HG03045 (cell line): ENCODE results near the gene METAP2.
"Not testable (repeated sequence)": the region's sequence is repeated elsewhere in the genome, so short reads cannot be mapped to it uniquely, and the experiment has no call there.

Experiments used
- ATAC-seq: cut with Tn5 transposase; IDR thresholded peaks from one replicate; pipeline ENCODE4 v1.9.1; 2021; ENCODE audit warnings: mild to moderate bottlenecking, moderate library complexity; ENCODE audit not compliant: unreplicated experiment

The METAP2 gene

GRCh38 chr12:95462081-95462480, 11.9 kb upstream of the METAP2 start:
- ATAC-seq: no peak

DNA sequence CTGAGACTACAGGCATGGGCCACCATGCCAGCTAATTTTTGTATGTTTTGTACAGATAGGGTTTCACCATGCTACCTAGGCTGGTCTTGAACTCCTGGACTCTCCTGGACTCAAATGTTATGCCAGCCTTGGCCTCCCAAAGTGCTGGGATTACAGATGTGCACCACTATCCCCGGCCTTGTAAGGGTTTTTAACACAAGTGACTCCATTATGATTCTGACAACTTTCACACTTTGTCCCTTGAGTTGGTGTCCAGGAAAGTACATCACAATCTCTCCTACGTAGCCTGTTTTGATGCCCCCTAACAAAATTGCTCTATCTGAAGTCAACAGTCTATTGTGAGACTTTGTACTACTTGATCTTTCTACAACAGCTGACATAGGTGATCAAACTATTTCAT, 11.4 kb upstream of the METAP2 start:
- ATAC-seq: no peak

GRCh38 chr12:95463050-95463449, 10.9 kb upstream of the METAP2 start:
- ATAC-seq: no peak

DNA sequence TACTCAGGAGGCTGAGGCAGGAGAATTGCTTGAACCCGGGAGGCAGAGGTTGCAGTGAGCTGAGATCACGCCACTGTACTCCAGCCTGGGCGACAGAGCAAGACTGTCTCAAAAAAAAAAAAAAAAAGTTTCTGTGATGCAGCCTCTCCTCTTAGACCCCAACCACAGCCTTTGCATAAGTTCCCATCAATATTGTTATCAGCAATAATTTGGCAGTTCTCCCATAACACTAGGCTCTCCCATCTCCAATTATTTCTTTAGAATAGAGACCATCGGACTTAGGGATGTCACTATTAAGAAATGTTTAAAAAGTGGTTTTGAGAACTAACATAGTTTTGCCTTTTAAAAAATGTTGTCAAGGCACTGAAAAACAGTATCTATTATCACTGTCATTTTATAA, 10.2 kb upstream of the METAP2 start:
- ATAC-seq: not testable (repeated sequence)

- ATAC-seq: no peak
Observed at GRCh38 chr12:95465275-95465674, 8.7 kb upstream of the METAP2 start.

- no peak for ATAC-seq
Observed at GRCh38 chr12:95470300-95470699, 3.7 kb upstream of the METAP2 start.

GRCh38 chr12:95473231-95473883, 595 bp upstream of the METAP2 start:
- peak; percentile 38 for ATAC-seq

DNA sequence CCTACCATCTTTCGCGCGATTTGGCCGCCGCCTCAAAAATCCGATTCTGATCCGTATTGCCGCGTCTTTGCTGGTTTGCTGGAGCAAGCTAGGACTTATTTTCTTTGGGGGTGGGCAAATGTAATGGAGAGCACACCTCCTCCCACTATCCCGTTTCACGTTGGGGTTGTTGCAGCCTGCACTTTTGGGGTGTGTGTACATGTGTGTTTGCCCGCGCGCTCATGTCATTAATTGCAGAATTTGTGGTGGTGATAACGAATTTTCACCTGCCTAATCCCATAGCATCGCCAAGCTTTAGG, 657 bp downstream of the METAP2 start:
- no peak for ATAC-seq

DNA sequence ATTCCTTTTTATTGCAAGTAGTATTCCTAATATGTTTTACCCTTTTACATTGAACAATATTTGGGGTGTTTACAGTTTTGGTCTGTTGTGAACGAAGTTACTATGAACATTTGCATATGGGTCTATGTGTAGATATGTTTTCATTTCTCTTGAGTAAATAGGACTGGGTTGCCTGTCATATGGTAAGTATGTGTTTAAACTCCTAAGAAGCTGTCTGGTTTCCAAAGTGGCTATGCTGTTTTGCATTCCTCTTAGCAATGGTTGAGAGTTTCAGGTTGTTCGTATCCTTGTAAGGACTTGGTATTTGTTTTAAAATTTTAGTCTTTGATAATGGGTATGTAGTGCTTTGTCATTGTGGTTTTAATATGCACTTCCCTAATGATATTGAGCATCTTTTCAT, 6.3 kb downstream of the METAP2 start:
- no peak for ATAC-seq

GRCh38 chr12:95481072-95481471, 7.1 kb downstream of the METAP2 start:
- ATAC-seq: no peak

GRCh38 chr12:95481888-95482287, 7.9 kb downstream of the METAP2 start:
- no peak for ATAC-seq

DNA sequence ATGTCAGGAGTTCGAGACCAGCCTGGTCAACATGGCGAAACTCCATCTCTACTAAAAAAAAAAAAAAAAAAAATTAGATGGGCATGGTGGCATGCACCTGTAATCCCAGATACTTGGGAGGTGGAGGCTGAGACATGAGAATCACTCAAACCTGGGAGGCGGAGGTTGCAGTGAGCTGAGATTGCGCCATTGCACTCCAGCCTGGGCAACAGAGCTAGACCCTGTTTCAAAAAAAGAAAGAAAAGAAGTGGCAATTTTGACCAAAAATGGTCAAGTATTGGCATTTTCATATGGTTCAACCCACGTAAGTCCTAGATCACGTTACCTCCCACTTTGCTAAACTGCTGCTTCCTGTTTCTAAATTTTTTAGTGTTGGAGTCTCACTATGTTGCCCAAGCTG, 8.6 kb downstream of the METAP2 start:
- not testable (repeated sequence) for ATAC-seq

- ATAC-seq: no peak
Observed at GRCh38 chr12:95484524-95484923, 10.6 kb downstream of the METAP2 start.

GRCh38 chr12:95487024-95487423, 13.1 kb downstream of the METAP2 start:
- no peak for ATAC-seq

- no peak for ATAC-seq
Observed at GRCh38 chr12:95492462-95492861, 18.5 kb downstream of the METAP2 start.

GRCh38 chr12:95494888-95495287, 20.9 kb downstream of the METAP2 start:
- no peak for ATAC-seq

GRCh38 chr12:95495433-95495832, 21.5 kb downstream of the METAP2 start:
- ATAC-seq: no peak

GRCh38 chr12:95497031-95497430, 23.1 kb downstream of the METAP2 start:
- no peak for ATAC-seq

GRCh38 chr12:95498968-95499367, 25.0 kb downstream of the METAP2 start:
- no peak for ATAC-seq

DNA sequence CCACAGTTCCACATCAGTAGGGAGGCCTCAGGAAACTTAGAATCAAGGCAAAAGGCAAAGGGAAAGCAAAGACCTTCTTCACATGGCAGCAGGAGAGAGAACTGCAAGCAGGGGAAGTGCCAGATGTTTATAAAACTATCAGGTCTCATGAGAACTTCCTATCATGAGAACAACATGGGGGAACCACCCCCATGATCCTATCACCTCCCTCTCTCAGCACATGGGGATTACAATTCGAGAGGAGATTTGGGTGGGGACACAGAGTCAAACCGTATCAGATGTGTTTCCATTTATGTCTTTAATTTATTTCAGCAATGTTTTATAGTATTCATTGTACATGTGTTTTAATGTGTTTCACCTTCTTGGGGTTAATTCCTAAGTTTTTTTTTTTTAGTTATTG, 25.8 kb downstream of the METAP2 start:
- ATAC-seq: no peak

DNA sequence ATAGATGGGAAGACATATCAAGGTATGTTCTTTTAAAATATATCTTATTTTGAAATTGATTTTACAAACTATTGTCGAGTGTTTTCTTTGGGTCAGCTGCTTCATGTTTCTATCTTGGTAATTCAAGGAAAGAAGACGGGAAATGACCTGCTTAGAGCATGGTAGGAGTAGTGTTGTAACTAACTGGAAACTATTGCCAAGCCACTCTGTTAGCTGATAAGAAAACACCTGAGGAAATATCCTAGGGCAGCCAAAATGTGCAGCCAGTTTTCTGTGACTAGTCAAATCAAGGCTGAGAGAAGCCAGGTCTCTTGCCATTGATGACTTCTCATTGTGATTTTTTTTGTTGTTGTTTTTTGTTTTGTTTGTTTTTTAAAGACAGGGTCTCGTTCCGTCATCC, 30.2 kb downstream of the METAP2 start:
- no peak for ATAC-seq

DNA sequence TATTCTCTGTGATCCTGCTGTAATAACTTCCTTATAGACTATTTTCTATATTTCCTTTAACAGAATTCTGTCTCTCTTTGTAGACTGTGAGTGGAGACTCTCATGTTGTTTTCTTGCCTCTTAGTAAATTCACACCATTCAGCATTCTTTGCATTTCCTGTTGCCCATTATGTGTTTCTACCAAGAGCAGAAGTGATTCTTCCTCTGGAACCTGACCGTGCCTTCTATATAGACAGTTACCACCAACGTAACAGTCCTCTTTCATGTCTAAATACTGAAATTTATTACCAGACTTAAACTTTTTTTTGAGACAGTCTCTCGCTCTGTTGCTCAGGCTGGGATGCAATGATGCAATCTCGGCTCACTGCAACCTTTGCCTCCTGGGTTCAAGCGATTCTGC, 31.1 kb downstream of the METAP2 start:
- no peak for ATAC-seq

GRCh38 chr12:95506707-95507523, 33.0 kb downstream of the METAP2 start:
- no peak for ATAC-seq
